Choroid plexus epithelial cell (primary cell): ENCODE results near the gene DCST2.

ENCODE experiments used
- DNase-seq: peaks from one replicate; pipeline ENCODE4 v3.0.0-alpha.2; 2010; ENCODE audit warnings: low read depth
- H3K4me3 ChIP-seq: 2 replicates; pipeline ENCODE4 v1.5.1; 2011; ENCODE audit warnings: low read depth, mild to moderate bottlenecking, control low read depth, low read length, moderate library complexity
- CTCF ChIP-seq: conservative IDR thresholded peaks from 2 replicates; pipeline ENCODE4 v1.5.1; 2011; ENCODE audit warnings: low read depth, mild to moderate bottlenecking, control low read depth, inconsistent platforms, low read length, moderate library complexity

The DCST2 gene

GRCh38 chr1:155000726-155001424 lies 32.7 kb downstream of the DCST2 start:
- no peak for TF ChIP-seq CTCF
- peak; percentile 88 for DNase-seq
- peak overlapping the region; percentile 78 for H3K4me3 ChIP-seq

- H3K4me3 ChIP-seq, result peak overlapping the region; percentile 78
- no peak for DNase-seq
- no peak for TF ChIP-seq CTCF
Observed at GRCh38 chr1:155000411-155000725, 33.2 kb downstream of the DCST2 start.

GRCh38 chr1:154999571-155000410 lies 33.8 kb downstream of the DCST2 start:
- TF ChIP-seq CTCF, result no peak
- H3K4me3 ChIP-seq, result peak overlapping the region; percentile 78
- no peak for DNase-seq

- H3K4me3 ChIP-seq, result peak overlapping the region; percentile 78
- TF ChIP-seq CTCF, result peak; percentile 96
- DNase-seq, result peak; percentile 72
Observed at GRCh38 chr1:154998818-154999570, 34.6 kb downstream of the DCST2 start.

GRCh38 chr1:154998201-154998780 lies 35.3 kb downstream of the DCST2 start:
- no peak overlapping the region for H3K4me3 ChIP-seq
- TF ChIP-seq CTCF, result peak; percentile 9
- DNase-seq, result no peak

GRCh38 chr1:154996966-154997701 lies 36.4 kb downstream of the DCST2 start:
- H3K4me3 ChIP-seq, result no peak overlapping the region
- TF ChIP-seq CTCF, result no peak
- DNase-seq, result no peak
